ENCODE data around the gene SERP2. TPM values are rescaled to one million over a fixed set of nuclear protein-coding genes. Genes with fewer than 3 reads are reported as not detected.

SERP2 gene
- total and polyA plus RNA-seq, 2 donors (not counting 3 experiments of a cell fraction or from before 2014, with no cell fraction given) = 0.30 TPM; not detected in 1

DNA sequence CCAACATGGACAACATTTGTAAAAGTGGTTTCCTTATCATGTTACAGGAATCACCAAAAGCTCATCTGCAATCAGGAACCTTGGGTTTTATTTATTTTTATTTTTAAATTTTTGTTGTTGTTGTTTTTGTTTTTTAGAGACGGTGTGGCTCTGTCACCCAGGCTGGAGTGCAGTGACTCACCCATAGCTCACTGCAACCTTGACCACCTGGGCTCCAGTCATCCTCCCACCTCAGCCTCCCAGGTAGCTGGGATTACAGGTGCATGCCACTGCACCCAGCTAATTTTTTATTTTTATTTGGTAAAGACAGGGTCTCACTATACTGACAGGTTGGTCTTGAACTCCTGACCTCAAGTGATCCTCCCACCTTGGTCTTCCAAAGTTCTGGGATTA lies 13.6 kb upstream of the SERP2 start:
- H3K4me1 ChIP-seq (ENCODE audit: control insufficient read depth, extremely low read depth, insufficient read depth, low read length) = peaks cover 40% of the 10 kb centered on the region
- no peaks in the 10 kb centered on the region for H3K79me2 ChIP-seq (ENCODE audit: control insufficient read depth, insufficient read depth, low read length)
- intact Hi-C loops (cut with micrococcal nuclease) (loop anchor here (5.0 kb wide), 2 partner anchors 168 to 397 kb away; no protein-coding TSS in a partner anchor), dilution Hi-C loops (cut with MboI; ENCODE audit: extremely low pct_ligation_motif_present, low sequenced_read_pairs) (no loop called here)
- H3K9me1 ChIP-seq (replicated peaks; ENCODE audit: control insufficient read depth, extremely low read depth, insufficient read depth, low read length) = no peaks in the 10 kb centered on the region
- no peaks in the 10 kb centered on the region for H3K9me3 ChIP-seq (replicated peaks; ENCODE audit: control insufficient read depth, insufficient read depth, low read length)
- H3K36me3 ChIP-seq (ENCODE audit: control insufficient read depth in 2 of 2, extremely low read depth in 1 of 2, insufficient read depth in 2 of 2, low read length in 2 of 2) = no peaks in the 10 kb centered on the region
- BruUV-seq (replicated peaks) = no TSS peak
- H3K27me3 ChIP-seq (ENCODE audit: control insufficient read depth in 2 of 2, insufficient read depth in 2 of 2, low read length in 2 of 2) = no peaks in the 10 kb centered on the region
- no peak overlapping the region for H3K9ac ChIP-seq (replicated peaks; ENCODE audit: extremely low read depth, insufficient read depth, low read length)
- POLR2A ChIA-PET = no interaction called here
- no peak for FAIRE-seq
- no peak overlapping the region for H3K4me2 ChIP-seq (ENCODE audit: insufficient read depth, low read length)
- CTCF ChIA-PET = interaction anchor here (0.6 to 1.3 kb wide), 2 partner anchors 77 to 117 kb away, joined by 3 read pairs; no protein-coding TSS in a partner anchor
- TF ChIP-seq EZH2 (IDR thresholded peaks at IDR 0.05; ENCODE audit: borderline replicate concordance, low read depth, low read length, severe bottlenecking) (no peak), POLR2AphosphoS5 (IDR thresholded peaks at IDR 0.05; ENCODE audit: insufficient read depth, low read depth, low read length) (no peak), POLR2A (IDR thresholded peaks at IDR 0.05; ENCODE audit: low read depth, low read length) (no peak), MYC (IDR thresholded peaks at IDR 0.05; ENCODE audit: low read depth, low read length) (no peak), GATA2 (IDR thresholded peaks at IDR 0.05; ENCODE audit: insufficient read depth, insufficient read length, low read depth, low read length) (no peak), FOS (IDR thresholded peaks at IDR 0.05; ENCODE audit: borderline replicate concordance, insufficient read depth, low read length) (no peak), JUN (IDR thresholded peaks at IDR 0.05; ENCODE audit: borderline replicate concordance, insufficient read depth, insufficient read length, low read depth) (no peak)
- TF ChIP-seq, protein P1, sequence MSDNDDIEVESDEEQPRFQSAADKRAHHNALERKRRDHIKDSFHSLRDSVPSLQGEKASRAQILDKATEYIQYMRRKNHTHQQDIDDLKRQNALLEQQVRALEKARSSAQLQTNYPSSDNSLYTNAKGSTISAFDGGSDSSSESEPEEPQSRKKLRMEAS (IDR thresholded peaks at IDR 0.05; ENCODE audit: insufficient read depth, insufficient read length) = no peak
- TF ChIP-seq, protein P2, sequence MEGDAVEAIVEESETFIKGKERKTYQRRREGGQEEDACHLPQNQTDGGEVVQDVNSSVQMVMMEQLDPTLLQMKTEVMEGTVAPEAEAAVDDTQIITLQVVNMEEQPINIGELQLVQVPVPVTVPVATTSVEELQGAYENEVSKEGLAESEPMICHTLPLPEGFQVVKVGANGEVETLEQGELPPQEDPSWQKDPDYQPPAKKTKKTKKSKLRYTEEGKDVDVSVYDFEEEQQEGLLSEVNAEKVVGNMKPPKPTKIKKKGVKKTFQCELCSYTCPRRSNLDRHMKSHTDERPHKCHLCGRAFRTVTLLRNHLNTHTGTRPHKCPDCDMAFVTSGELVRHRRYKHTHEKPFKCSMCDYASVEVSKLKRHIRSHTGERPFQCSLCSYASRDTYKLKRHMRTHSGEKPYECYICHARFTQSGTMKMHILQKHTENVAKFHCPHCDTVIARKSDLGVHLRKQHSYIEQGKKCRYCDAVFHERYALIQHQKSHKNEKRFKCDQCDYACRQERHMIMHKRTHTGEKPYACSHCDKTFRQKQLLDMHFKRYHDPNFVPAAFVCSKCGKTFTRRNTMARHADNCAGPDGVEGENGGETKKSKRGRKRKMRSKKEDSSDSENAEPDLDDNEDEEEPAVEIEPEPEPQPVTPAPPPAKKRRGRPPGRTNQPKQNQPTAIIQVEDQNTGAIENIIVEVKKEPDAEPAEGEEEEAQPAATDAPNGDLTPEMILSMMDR (IDR thresholded peaks at IDR 0.05; ENCODE audit: extremely low read depth in 1 of 2, insufficient read depth in 1 of 2, low read depth in 1 of 2, low read length in 2 of 2) = no peak
- no peak for DNase-seq (ENCODE audit: low read depth, low spot score)
- no peak overlapping the region for H3K4me3 ChIP-seq (replicated peaks in 1 of 3; ENCODE audit: insufficient read depth in 1 of 3, low read depth in 1 of 3, low read length in 3 of 3)
- no peaks in the 10 kb centered on the region for H4K20me1 ChIP-seq (replicated peaks; ENCODE audit: control insufficient read depth, extremely low read depth, insufficient read depth, low read length)
- H3K27ac ChIP-seq (ENCODE audit: insufficient read depth, low read depth, low read length) = no peak overlapping the region
- no peak overlapping the region for H2AFZ ChIP-seq (ENCODE audit: low read depth, low read length)

All from endothelial cell of umbilical vein (primary cell).